GM15510 (cell line): ENCODE data around the gene BZW1.

ENCODE experiments used
- POLR2A ChIP-seq: IDR thresholded peaks from 3 replicates; pipeline ENCODE4 v1.6.1; 2011; ENCODE audit warnings: borderline replicate concordance; ENCODE audit not compliant: insufficient read length; ENCODE audit errors: extremely low read depth

Gene BZW1

DNA sequence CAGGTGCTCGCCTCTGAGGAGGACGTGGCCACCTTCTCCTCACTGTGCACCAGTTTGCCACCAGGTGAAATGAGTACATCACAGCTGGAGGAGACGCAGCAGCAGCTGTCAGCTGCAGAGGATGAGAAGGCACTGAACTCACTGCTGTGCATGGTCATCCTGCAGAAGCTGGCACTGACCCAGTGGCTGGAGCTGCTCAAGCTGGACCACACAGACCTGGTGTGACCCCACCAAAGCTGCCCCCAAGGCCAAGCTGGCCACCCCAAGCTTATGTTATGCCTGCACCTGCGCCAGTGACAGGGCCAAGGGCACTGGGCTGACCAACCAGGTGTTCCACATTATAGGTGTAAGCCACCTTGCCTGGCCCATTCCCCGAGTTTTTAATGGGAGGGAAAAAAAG, 33.5 kb downstream of the BZW1 start:
- TF ChIP-seq POLR2A = no peak

GRCh38 chr2:200845669-200846325, 34.1 kb downstream of the BZW1 start:
- TF ChIP-seq POLR2A = no peak

DNA sequence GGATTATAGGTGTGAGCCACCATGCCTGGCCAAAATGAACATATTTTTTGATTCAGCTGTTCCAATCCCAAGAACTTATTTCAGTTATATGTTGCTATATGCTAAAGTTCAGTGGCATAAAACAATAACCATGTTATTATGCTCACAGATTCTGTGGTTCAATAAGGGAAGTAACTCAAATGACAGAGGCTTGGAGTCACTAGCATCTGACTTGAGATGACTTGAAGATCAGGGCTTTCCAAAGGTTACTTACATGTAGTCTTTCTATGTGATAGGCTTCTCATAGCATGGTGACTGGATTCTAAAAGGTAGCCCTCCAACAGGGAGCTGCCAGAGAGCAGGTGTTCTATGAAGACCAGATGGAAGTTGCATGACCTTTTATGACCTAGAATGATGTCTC, 35.6 kb downstream of the BZW1 start:
- TF ChIP-seq POLR2A = no peak

DNA sequence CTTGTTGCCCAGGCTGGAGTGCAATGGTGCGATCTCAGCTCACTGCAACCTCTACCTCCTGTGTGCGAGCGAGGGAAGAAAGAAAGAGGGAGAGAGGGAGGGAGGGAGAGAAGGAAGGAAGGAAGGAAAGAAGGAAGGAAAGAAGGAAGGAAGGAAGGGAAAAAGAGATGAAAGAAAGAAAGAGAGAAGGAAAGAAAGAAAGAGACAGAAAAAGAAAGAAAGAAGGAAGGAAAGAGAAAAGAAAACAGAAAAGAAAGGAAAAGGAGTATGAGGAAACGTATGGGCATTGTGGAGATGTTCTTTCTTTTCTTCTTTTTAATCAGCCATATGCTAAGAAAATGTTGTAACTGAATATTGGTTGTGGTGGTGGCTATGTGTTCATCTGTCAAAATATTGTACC, 36.2 kb downstream of the BZW1 start:
- no peak for TF ChIP-seq POLR2A

GRCh38 chr2:200850512-200851256, 39.0 kb downstream of the BZW1 start:
- no peak for TF ChIP-seq POLR2A

DNA sequence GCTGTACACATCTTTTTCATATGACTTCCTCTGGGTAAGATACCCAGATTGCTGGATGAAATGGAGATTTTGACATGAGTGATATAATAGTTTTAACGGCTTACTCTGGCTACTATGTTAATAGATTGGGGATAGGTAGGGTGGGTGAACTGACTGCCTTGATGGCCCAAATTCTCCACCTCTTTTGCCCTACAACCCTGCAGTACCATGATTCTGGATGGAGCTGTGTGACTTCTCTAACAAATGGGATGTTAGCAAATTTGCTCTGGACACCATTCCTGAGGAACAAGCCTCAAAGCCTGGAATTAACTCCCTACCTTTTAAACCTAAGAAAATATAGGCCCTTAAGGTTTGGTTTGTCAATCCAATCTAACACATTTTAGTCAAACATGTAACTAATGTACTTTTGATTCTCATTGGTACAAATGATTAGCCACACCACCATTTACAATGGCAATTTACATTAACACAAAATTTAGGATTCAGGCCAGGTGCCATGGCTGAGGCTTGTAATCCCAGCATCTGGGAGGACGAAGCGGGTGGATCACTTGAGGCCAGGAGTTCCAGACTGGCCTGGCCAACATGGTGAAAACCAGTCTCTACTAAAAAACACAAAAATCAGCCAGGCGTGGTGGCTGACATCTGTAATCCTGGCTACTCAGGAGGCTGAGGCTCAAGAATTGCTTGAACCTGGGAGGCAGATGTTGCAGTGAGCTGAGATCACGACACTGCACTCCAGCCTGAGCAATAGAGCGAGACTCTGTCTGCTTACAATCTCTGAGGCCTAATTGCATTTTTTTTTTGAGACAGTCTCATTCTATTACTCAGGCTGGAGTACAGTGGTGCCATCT, 39.9 kb downstream of the BZW1 start:
- TF ChIP-seq POLR2A = no peak

- TF ChIP-seq POLR2A = no peak
These were observed 40.9 kb downstream of the BZW1 start for GRCh38 chr2:200852605-200853004.

- no peak for TF ChIP-seq POLR2A
These were observed 45.1 kb downstream of the BZW1 start for GRCh38 chr2:200856806-200857205.

DNA sequence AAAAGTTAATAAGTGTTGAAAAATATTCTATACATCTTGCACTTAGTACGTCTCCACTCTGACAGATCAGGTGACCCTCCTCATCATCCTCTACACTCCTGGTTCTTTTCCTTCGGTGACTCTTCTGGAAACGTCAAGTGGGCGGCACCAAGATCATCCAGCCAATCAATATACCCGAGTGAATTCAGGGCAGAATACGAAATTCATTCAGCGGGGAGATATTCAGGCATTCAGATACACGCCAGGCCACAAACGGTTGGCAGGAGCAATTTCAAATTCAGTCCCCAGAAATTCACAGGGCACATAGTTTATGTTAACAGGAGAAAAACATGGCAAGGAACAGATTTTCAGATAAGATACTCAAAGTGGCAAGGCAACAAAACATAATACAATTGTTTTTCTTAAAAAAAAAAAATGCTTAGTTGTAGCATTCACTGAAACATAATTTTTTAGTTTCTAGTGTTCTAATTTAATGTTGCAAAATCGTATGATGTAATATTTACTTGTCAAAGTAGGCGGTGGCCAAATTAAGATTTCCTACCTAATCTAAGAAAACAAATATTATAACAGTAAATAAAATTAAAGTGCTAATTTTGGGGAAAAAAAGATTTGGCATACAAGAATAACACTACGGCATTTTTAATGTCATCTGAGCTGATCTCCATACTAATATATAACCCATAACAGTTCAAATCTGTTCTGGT, 48.5 kb downstream of the BZW1 start:
- TF ChIP-seq POLR2A = no peak

GRCh38 chr2:200861617-200862155, 50.0 kb downstream of the BZW1 start:
- TF ChIP-seq POLR2A = no peak

DNA sequence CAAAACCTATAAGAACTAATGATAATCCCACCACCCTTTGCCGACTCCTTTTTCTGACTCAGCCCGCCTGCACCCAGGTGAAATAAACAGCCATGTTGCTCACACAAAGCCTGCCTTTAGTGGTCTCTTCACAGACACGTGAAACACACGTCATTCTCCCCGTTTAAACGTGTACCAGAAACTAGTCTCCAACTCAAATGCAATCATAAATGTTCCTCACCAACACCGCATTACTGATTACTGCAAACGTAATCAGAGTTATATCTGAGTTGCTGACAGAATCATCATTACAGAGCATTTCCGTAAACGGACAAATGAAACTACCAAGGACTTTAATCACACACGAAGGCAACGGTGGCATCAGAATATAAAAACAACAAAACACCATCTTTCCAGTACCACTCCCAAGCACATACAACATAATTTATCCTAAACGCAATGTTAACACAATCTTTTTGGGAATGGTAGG, 50.9 kb downstream of the BZW1 start:
- TF ChIP-seq POLR2A = peak; percentile 27

GRCh38 chr2:200863782-200864175, 52.1 kb downstream of the BZW1 start:
- no peak for TF ChIP-seq POLR2A

GRCh38 chr2:200864176-200865034, 52.7 kb downstream of the BZW1 start, which contains the start of gene CLK1:
Gene CLK1 (minus strand): TSS chr2:200864658. CDS start chr2:200861862, 2,796 bp downstream.
- TF ChIP-seq POLR2A = peak; percentile 95
